SK-N-SH (cell line): ENCODE measurements around the gene FAM20C. TPM values are rescaled to one million over a fixed set of nuclear protein-coding genes. Genes with fewer than 3 reads are reported as not detected.

Experiments
- CTCF ChIA-PET: fragments of 300-600, 350-600 bp; formaldehyde crosslinking; extraction: SDS; loops from one replicate; lab custom pipeline; 2021; lab: Yijun Ruan, JAX
- POLR2A ChIA-PET: fragments of 350-600 bp; sonication (Branson Sonifier 250); formaldehyde crosslinking; extraction: SDS; loops from one replicate; lab custom pipeline; 2020; ENCODE audit warnings: antibody characterized with exemption, inconsistent platforms; lab: Yijun Ruan, JAX
- DNase-seq: peaks from one replicate; pipeline ENCODE4 v3.0.0; 2012
- H2AFZ ChIP-seq: fragments of 200-600 bp; sonication (generic); 2 replicates; pipeline ENCODE4 v1.8.1; 2016; ENCODE audit warnings: antibody characterized with exemption, mild to moderate bottlenecking, low read depth
- H3F3A ChIP-seq: fragments of 200-600 bp; sonication (generic); replicated peaks from 2 replicates; pipeline ENCODE3; 2016; ENCODE audit warnings: antibody characterized with exemption, mild to moderate bottlenecking; ENCODE audit not compliant: insufficient read depth
- H3K27ac ChIP-seq, 2 experiments: fragments of 200-500 bp in 1 of 2; fragments of 200-600 bp in 1 of 2; sonication (Bioruptor generic) in 1 of 2; sonication (generic), shearing (Covaris generic) in 1 of 2; 2 replicates each; pipeline versions ENCODE4 v1.5.1 to v1.6.1; 2014 to 2016; ENCODE audit warnings: low read depth in 2 of 2, inconsistent platforms in 1 of 2, low read length in 1 of 2, mild to moderate bottlenecking in 1 of 2, mixed read lengths in 1 of 2
- H3K27me3 ChIP-seq: fragments of 200-600 bp; sonication (generic), shearing (Covaris generic); 2 replicates; pipeline ENCODE4 v1.6.1; 2016; ENCODE audit warnings: mixed run types; ENCODE audit not compliant: insufficient read depth
- H3K36me3 ChIP-seq, 2 experiments: fragments of 200-500 bp in 1 of 2; fragments of 200-600 bp in 1 of 2; sonication (Bioruptor generic) in 1 of 2; sonication (generic) in 1 of 2; replicated peaks in 1 of 2; 2 replicates each; pipeline versions ENCODE3 to v1.5.1; 2014 to 2016; ENCODE audit warnings: low read length in 1 of 2, mild to moderate bottlenecking in 1 of 2; ENCODE audit not compliant: insufficient read depth in 2 of 2, control insufficient read depth in 1 of 2
- H3K4me1 ChIP-seq, 2 experiments: fragments of 200-500 bp in 1 of 2; fragments of 200-600 bp in 1 of 2; sonication (Bioruptor generic) in 1 of 2; sonication (generic), shearing (Covaris generic) in 1 of 2; 2 replicates each; pipeline versions ENCODE4 v1.5.1 to v1.6.1; 2014 to 2016; ENCODE audit warnings: low read depth in 1 of 2, low read length in 1 of 2, mixed run types in 1 of 2; ENCODE audit not compliant: insufficient read depth in 2 of 2, control insufficient read depth in 1 of 2
- H3K4me2 ChIP-seq: fragments of 200-600 bp; sonication (generic), shearing (Covaris generic); 2 replicates; pipeline ENCODE4 v1.6.1; 2017; ENCODE audit warnings: mixed run types
- H3K4me3 ChIP-seq, 2 experiments: fragments of 200-500 bp in 1 of 2; fragments of 200-600 bp in 1 of 2; sonication (Bioruptor generic) in 1 of 2; sonication (generic), shearing (Covaris generic) in 1 of 2; 2 replicates each; pipeline versions ENCODE4 v1.5.1 to v1.8.1; 2014 to 2016; ENCODE audit warnings: low read depth in 2 of 2, inconsistent platforms in 1 of 2, low read length in 1 of 2, mild to moderate bottlenecking in 1 of 2, mixed read lengths in 1 of 2, moderate library complexity in 1 of 2
- H3K79me2 ChIP-seq: fragments of 200-600 bp; sonication (generic); 2 replicates; pipeline ENCODE4 v1.8.1; 2017; ENCODE audit warnings: mild to moderate bottlenecking; ENCODE audit not compliant: insufficient read depth
- H3K9ac ChIP-seq: fragments of 200-600 bp; sonication (generic); 2 replicates; pipeline ENCODE4 v1.6.1; 2017; ENCODE audit warnings: mixed run types
- H3K9me2 ChIP-seq: fragments of 200-600 bp; sonication (generic); 2 replicates; pipeline ENCODE4 v1.6.1; 2017; ENCODE audit warnings: mixed run types
- H3K9me3 ChIP-seq: fragments of 200-600 bp; sonication (generic); 2 replicates; pipeline ENCODE4 v1.6.1; 2017; ENCODE audit warnings: mixed run types, mild to moderate bottlenecking, moderate library complexity
- H4K20me1 ChIP-seq: fragments of 200-600 bp; sonication (generic); 2 replicates; pipeline ENCODE4 v1.6.1; 2017; ENCODE audit warnings: mild to moderate bottlenecking, mixed run types; ENCODE audit not compliant: insufficient read depth
- CHD2 ChIP-seq: fragments of 150-350 bp; IDR thresholded peaks from 2 replicates; pipeline ENCODE4 v1.6.1; 2018; ENCODE audit warnings: low read length; ENCODE audit not compliant: partially characterized antibody
- CTCF ChIP-seq: fragments of 200-600 bp; sonication (generic); IDR thresholded peaks from 2 replicates; pipeline ENCODE4 v1.6.1; 2017; ENCODE audit warnings: antibody characterized with exemption, mild to moderate bottlenecking, moderate library complexity
- FOSL2 ChIP-seq: IDR thresholded peaks from 2 replicates; pipeline ENCODE4 v1.4.0; 2012; ENCODE audit warnings: low read depth, mild to moderate bottlenecking, moderate library complexity, borderline replicate concordance
- FOXJ3 ChIP-seq: sonication (generic); formaldehyde crosslinking; IDR thresholded peaks from 2 replicates; pipeline ENCODE4 v1.5.1; 2020; ENCODE audit warnings: mild to moderate bottlenecking, missing genetic modification reagents
- FOXM1 ChIP-seq: IDR thresholded peaks from 2 replicates; pipeline ENCODE4 v1.4.0; 2012; ENCODE audit warnings: low read depth, mild to moderate bottlenecking
- GABPA ChIP-seq: IDR thresholded peaks from 2 replicates; pipeline ENCODE4 v1.4.0; 2012; ENCODE audit warnings: low read depth, mild to moderate bottlenecking
- GATA2 ChIP-seq: sonication (generic); formaldehyde crosslinking; IDR thresholded peaks from 2 replicates; pipeline ENCODE4 v1.5.0; 2020; ENCODE audit warnings: mild to moderate bottlenecking, missing genetic modification reagents
- MEF2A ChIP-seq: IDR thresholded peaks from 2 replicates; pipeline ENCODE4 v1.4.0; 2012; ENCODE audit warnings: low read depth, borderline replicate concordance
- MXI1 ChIP-seq: IDR thresholded peaks from 2 replicates; pipeline ENCODE4 v1.6.1; 2012; ENCODE audit warnings: mild to moderate bottlenecking, low read depth, low read length, improper control_type of control experiment
- PBX3 ChIP-seq: IDR thresholded peaks from 2 replicates; pipeline ENCODE4; 2012
- POLR2AphosphoS5 ChIP-seq: IDR thresholded peaks from 2 replicates; pipeline ENCODE4 v1.6.1; 2012; ENCODE audit warnings: low read depth, low read length
- RAD21 ChIP-seq: IDR thresholded peaks from 2 replicates; pipeline ENCODE4 v1.6.1; 2012; ENCODE audit warnings: mild to moderate bottlenecking, low read length
- RXRA ChIP-seq: IDR thresholded peaks from 2 replicates; pipeline ENCODE4 v1.4.0; 2012; ENCODE audit warnings: low read depth, mild to moderate bottlenecking, borderline replicate concordance
- TAF1 ChIP-seq: IDR thresholded peaks from 2 replicates; pipeline ENCODE4 v1.6.1; 2012; ENCODE audit warnings: low read depth, mild to moderate bottlenecking, low read length, moderate library complexity, borderline replicate concordance
- TCF12 ChIP-seq: IDR thresholded peaks from 2 replicates; pipeline ENCODE4 v1.4.0; 2012
- TEAD4 ChIP-seq: IDR thresholded peaks from 2 replicates; pipeline ENCODE4 v1.4.0; 2012; ENCODE audit warnings: mild to moderate bottlenecking, borderline replicate concordance; ENCODE audit not compliant: insufficient read depth
- USF1 ChIP-seq: IDR thresholded peaks from 2 replicates; pipeline ENCODE4 v1.4.0; 2012; ENCODE audit warnings: low read depth, borderline replicate concordance
- USF2 ChIP-seq: fragments of 150-350 bp; IDR thresholded peaks from 2 replicates; pipeline ENCODE4 v1.6.1; 2017; ENCODE audit warnings: antibody characterized with exemption, low read length, low read depth, borderline replicate concordance
- WGBS: methylation state at CpG from one replicate; pipeline ENCODE4 v1.1.6; 2017; ENCODE audit warnings: low lambda C conversion rate; 5-methylcytosine and 5-hydroxymethylcytosine counted together
- polyA plus RNA-seq, 3 experiments: library from polyadenylated mRNA; depleted of rRNA; stranded (reverse); fragments of >200 nt; gene quantifications; 2 replicates each; pipeline ENCODE4 v1.2.3, GENCODE V29; 2012

Gene FAM20C
- polyA plus RNA-seq, 1 of the 3 experiments (the other 2 are of a cell fraction) = 12.7 TPM

- Histone ChIP-seq H3K4me3 (no peak overlapping the region), H3K9me3 (no peaks in the 10 kb centered on the region), H3K27ac (no peak overlapping the region), H3K4me2 (no peak overlapping the region), H3K27me3 (peaks cover 91% of the 10 kb centered on the region), H3K9ac (no peak overlapping the region), H3K4me1 (no peaks in the 10 kb centered on the region), H3K79me2 (no peaks in the 10 kb centered on the region), H4K20me1 (peaks cover 3% of the 10 kb centered on the region; the same call in 1 of the 2 replicates), H3K36me3 (no peaks in the 10 kb centered on the region), H3K9me2 (no peaks in the 10 kb centered on the region), H2AFZ (no peak overlapping the region), H3F3A (no peaks in the 10 kb centered on the region)
- WGBS = 23% methylated on average over 19 of the region's 21 CpGs
- POLR2A ChIA-PET = no interaction called here
- TF ChIP-seq RXRA (no peak), GABPA (no peak), USF1 (no peak), TEAD4 (no peak), FOSL2 (no peak), TCF12 (no peak), CHD2 (no peak), POLR2AphosphoS5 (no peak), FOXJ3 (CRISPR knock-in tag) (no peak), MEF2A (no peak), TAF1 (no peak), USF2 (no peak), CTCF (no peak), MXI1 (no peak), RAD21 (no peak), GATA2 (no peak), FOXM1 (no peak), PBX3 (no peak)
- CTCF ChIA-PET = no interaction called here
- no peak for DNase-seq
These were observed 99.2 kb downstream of the FAM20C start for GRCh38 chr7:291373-292092.
